Measurements from ENCODE around the gene OR13C8.

DNA sequence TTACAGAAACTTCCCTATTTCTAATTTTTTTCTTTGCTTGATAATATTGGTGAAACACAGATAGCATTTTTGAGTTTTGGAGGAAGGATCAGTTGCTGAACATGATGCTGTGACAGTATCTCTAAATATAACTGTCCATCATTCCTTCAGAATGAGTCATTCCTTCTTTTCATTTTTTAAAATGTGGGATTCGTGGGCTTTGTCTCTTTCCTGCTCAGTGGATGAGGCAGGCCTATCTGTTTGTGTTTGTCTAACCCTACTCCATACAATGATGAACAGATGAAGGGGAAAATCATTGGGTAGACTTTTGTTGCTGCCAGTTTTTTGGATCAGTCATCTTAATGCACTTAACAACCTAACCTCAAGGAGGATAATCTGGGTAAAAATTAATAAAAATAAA lies 15.7 kb upstream of the OR13C8 start:
- TF ChIP-seq CTCF (IDR thresholded peaks at IDR 0.05) (no peak), EP300 (IDR thresholded peaks at IDR 0.05) (no peak), POLR2A (IDR thresholded peaks at IDR 0.05) (no peak)

Measured in tibial nerve (tissue), 4 donors.